Measurements from ENCODE around the gene WNT1.

Gene WNT1

GRCh38 chr12:49019443-49020324 is 41.6 kb downstream of the WNT1 start:
- H3K9ac ChIP-seq (ENCODE audit: low read length), result peak overlapping the region; percentile 83

DNA sequence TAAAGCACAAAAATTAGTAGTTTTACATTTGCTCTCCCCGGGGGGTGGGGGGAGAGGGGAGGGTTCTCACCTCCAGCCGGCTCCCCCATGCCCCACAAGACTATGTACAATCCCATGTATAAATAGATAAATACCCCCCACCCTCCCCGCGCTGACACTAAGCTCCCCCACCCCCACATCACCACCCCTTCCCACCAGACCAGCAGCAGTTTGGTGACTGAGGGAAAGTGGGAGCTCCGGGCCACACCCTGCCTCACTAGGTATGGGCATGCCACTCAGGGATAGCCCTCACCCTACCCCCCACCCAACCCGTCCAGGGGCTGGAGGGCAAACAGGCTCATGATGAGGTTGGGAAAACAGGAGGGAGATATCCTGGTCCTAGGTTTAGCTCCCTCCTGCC is 42.3 kb downstream of the WNT1 start:
- no peak overlapping the region for H3K27ac ChIP-seq (ENCODE audit: low read depth, low read length, poor library complexity, severe bottlenecking)
- H2AFZ ChIP-seq (ENCODE audit: low read length), result no peak overlapping the region
- no peaks in the 10 kb centered on the region for H3K9me3 ChIP-seq (ENCODE audit: low read length)
- no peaks in the 10 kb centered on the region for H3K9me2 ChIP-seq (ENCODE audit: low read depth, low read length)
- no peak overlapping the region for H3K4me2 ChIP-seq (ENCODE audit: low read length)
- peaks cover 4% of the 10 kb centered on the region; the same call in 1 of the 2 replicates for H3F3A ChIP-seq (ENCODE audit: insufficient read depth, low read length)
- H3K79me2 ChIP-seq (ENCODE audit: insufficient read depth, low read length), result no peaks in the 10 kb centered on the region
- H3K4me1 ChIP-seq (ENCODE audit: insufficient read depth, low read length, severe bottlenecking), result peaks cover 23% of the 10 kb centered on the region
- TF ChIP-seq, protein P1, sequence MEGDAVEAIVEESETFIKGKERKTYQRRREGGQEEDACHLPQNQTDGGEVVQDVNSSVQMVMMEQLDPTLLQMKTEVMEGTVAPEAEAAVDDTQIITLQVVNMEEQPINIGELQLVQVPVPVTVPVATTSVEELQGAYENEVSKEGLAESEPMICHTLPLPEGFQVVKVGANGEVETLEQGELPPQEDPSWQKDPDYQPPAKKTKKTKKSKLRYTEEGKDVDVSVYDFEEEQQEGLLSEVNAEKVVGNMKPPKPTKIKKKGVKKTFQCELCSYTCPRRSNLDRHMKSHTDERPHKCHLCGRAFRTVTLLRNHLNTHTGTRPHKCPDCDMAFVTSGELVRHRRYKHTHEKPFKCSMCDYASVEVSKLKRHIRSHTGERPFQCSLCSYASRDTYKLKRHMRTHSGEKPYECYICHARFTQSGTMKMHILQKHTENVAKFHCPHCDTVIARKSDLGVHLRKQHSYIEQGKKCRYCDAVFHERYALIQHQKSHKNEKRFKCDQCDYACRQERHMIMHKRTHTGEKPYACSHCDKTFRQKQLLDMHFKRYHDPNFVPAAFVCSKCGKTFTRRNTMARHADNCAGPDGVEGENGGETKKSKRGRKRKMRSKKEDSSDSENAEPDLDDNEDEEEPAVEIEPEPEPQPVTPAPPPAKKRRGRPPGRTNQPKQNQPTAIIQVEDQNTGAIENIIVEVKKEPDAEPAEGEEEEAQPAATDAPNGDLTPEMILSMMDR (IDR thresholded peaks at IDR 0.05; ENCODE audit: low read length), result no peak
- no peak for TF ChIP-seq EZH2 (IDR thresholded peaks at IDR 0.05; ENCODE audit: borderline replicate concordance, low read length)
- H4K20me1 ChIP-seq (ENCODE audit: insufficient read depth, low read length), result no peaks in the 10 kb centered on the region
- peaks cover 48% of the 10 kb centered on the region for H3K36me3 ChIP-seq (ENCODE audit: insufficient read depth, low read length)
- no peaks in the 10 kb centered on the region for H3K27me3 ChIP-seq (ENCODE audit: insufficient read depth, low read length)
- H3K9ac ChIP-seq (ENCODE audit: low read length), result no peak overlapping the region
- no peak overlapping the region for H3K4me3 ChIP-seq (ENCODE audit: low read depth, low read length, poor library complexity, severe bottlenecking)

More at GRCh38 chr12:49019443-49020324, 41.6 kb downstream of the WNT1 start:
- Histone ChIP-seq H4K20me1 (ENCODE audit: insufficient read depth, low read length) (no peaks in the 10 kb centered on the region), H3K9me3 (ENCODE audit: low read length) (no peaks in the 10 kb centered on the region), H3K36me3 (ENCODE audit: insufficient read depth, low read length) (peaks cover 41% of the 10 kb centered on the region), H3K4me2 (ENCODE audit: low read length) (peak overlapping the region; percentile 92), H3F3A (ENCODE audit: insufficient read depth, low read length) (peaks cover 4% of the 10 kb centered on the region; the same call in 1 of the 2 replicates), H2AFZ (ENCODE audit: low read length) (no peak overlapping the region), H3K27me3 (ENCODE audit: insufficient read depth, low read length) (no peaks in the 10 kb centered on the region), H3K27ac (ENCODE audit: low read depth, low read length, poor library complexity, severe bottlenecking) (peak overlapping the region; percentile 96), H3K79me2 (ENCODE audit: insufficient read depth, low read length) (no peaks in the 10 kb centered on the region), H3K9me2 (ENCODE audit: low read depth, low read length) (no peaks in the 10 kb centered on the region), H3K4me3 (ENCODE audit: low read depth, low read length, poor library complexity, severe bottlenecking) (peak overlapping the region; percentile 81), H3K4me1 (ENCODE audit: insufficient read depth, low read length, severe bottlenecking) (peaks cover 23% of the 10 kb centered on the region)
- TF ChIP-seq, protein P1 (IDR thresholded peaks at IDR 0.05; ENCODE audit: low read length), result peak; percentile 67
- no peak for TF ChIP-seq EZH2 (IDR thresholded peaks at IDR 0.05; ENCODE audit: borderline replicate concordance, low read length)

- no peaks in the 10 kb centered on the region for H3K79me2 ChIP-seq (ENCODE audit: insufficient read depth, low read length)
- H2AFZ ChIP-seq (ENCODE audit: low read length), result no peak overlapping the region
- H3K27me3 ChIP-seq (ENCODE audit: insufficient read depth, low read length), result no peaks in the 10 kb centered on the region
- no peak overlapping the region for H3K4me2 ChIP-seq (ENCODE audit: low read length)
- H3K9me2 ChIP-seq (ENCODE audit: low read depth, low read length), result no peaks in the 10 kb centered on the region
- H3K9me3 ChIP-seq (ENCODE audit: low read length), result no peaks in the 10 kb centered on the region
- H3K4me3 ChIP-seq (ENCODE audit: low read depth, low read length, poor library complexity, severe bottlenecking), result no peak overlapping the region
- H3K4me1 ChIP-seq (ENCODE audit: insufficient read depth, low read length, severe bottlenecking), result peaks cover 23% of the 10 kb centered on the region
- peaks cover 4% of the 10 kb centered on the region; the same call in 1 of the 2 replicates for H3F3A ChIP-seq (ENCODE audit: insufficient read depth, low read length)
- H3K27ac ChIP-seq (ENCODE audit: low read depth, low read length, poor library complexity, severe bottlenecking), result no peak overlapping the region
- peaks cover 58% of the 10 kb centered on the region for H3K36me3 ChIP-seq (ENCODE audit: insufficient read depth, low read length)
- H4K20me1 ChIP-seq (ENCODE audit: insufficient read depth, low read length), result no peaks in the 10 kb centered on the region
- H3K9ac ChIP-seq (ENCODE audit: low read length), result no peak overlapping the region
- no peak for TF ChIP-seq EZH2 (IDR thresholded peaks at IDR 0.05; ENCODE audit: borderline replicate concordance, low read length)
These were observed 43.3 kb downstream of the WNT1 start for GRCh38 chr12:49021292-49021915.
